Medulla oblongata (tissue), 1 donor: ENCODE results near the gene PARD3B.

ENCODE experiments used
- DNase-seq: peaks from one replicate; pipeline ENCODE4 v3.0.0-alpha.2; 2015; ENCODE audit errors: extremely low spot score

PARD3B gene

DNA sequence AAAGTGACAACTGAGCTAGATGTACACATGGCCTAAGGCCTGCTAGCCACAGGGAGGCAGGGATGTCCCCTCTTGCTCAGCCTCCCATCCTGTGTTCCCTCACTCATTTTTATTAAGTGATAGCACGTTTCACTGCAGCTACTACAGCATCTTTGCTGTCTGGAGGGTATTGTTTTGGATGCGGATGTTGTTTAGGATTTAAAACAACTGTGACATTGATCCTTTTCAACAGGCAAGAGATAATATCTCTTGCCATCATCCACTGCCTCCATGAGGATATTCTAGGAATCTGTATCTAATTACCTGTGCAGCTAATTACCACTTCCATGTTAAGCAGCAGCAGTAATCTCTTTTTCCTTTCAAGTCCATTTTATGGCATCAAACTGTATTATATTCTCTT lies 345.4 kb downstream of the PARD3B start:
- no peak for DNase-seq

DNA sequence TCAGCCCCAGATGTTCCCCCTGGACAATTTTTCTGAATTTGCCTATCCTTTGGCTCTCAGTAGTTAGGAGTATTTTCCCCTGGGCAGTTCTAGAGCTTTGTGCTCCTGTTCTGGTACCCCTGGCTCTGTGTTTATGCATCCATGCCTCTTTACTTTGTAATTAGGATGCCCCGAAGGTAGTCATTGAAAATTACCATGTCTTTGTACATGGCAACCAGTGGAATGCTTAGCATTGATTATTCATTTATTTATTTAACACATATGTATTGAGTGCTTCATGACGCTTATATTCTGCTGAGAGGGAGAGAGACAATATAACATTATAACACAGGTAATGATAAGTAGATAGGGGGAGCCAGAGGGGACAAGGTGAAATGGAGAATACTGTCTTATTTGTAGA lies 346.5 kb downstream of the PARD3B start:
- no peak for DNase-seq

DNA sequence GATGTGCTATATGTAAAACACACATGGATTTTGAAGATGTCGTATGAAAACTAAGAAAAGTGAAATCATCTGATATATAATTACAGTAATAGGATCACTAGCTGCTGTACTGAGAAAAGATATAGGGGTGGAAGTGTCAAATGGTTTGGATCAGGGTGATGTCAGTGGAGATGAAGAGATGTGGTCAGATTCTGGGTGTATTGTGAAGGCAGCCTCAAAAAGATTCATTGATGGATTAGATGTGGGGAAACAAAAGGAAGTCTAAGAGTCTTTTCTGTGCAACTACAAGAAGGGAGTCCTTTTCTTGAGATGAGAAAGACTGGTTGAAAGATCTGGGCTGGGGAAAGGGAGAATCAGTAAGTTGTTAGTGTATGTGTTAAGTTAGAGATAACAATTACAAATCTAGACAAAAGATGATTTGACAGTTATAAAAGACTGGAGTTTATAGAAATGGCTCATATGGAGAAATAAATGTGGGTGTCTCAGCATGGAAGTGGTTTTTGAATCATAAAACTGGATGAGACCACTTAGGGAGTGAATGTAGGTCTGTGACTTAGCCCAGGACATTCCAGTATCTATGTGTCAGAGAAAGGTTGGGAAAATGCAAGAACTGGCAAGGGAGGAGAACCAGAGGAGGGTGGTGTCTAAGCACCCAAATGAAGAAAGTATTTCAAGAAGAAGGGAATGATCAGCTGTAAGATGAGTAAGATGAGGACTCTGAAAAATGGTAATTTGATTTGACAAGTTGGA lies 347.4 kb downstream of the PARD3B start:
- DNase-seq, result no peak

DNA sequence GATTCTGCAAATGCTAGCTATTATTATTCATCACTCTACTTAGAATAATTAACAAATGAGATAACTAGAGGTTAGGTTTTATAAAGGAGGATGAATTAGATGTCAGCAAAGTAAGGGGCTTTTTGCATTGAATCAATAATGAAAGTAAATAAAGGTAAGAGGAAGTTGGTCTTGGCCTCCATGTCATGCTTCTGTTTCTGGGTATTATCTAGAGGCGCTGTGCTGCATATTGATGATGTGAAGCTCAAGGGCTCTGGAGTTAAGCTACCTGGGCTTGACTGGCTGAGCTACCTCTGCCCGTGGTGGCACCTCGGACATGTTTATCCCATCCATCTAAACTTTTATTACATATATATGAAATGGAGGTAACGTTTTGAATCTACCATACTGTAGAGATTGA lies 350.9 kb downstream of the PARD3B start:
- no peak for DNase-seq

DNA sequence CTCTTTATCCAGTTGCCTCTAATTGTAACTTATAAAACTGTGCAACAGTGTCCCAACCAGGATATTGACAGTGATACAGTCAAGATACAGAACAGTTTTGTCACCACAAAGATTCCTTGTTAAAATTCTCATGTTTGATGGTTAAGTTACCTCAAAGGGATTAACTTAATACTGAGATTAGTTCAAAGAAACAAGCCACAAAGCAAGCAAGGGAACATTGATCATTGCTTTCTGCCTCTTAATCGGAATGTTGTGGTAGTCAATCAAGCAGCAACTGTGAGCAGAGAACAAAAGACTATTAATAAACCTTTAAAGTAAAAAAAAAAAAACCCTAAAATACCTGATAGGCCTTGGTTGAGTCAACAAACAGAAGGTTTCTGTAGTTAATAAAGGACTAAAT lies 352.3 kb downstream of the PARD3B start:
- no peak for DNase-seq

DNA sequence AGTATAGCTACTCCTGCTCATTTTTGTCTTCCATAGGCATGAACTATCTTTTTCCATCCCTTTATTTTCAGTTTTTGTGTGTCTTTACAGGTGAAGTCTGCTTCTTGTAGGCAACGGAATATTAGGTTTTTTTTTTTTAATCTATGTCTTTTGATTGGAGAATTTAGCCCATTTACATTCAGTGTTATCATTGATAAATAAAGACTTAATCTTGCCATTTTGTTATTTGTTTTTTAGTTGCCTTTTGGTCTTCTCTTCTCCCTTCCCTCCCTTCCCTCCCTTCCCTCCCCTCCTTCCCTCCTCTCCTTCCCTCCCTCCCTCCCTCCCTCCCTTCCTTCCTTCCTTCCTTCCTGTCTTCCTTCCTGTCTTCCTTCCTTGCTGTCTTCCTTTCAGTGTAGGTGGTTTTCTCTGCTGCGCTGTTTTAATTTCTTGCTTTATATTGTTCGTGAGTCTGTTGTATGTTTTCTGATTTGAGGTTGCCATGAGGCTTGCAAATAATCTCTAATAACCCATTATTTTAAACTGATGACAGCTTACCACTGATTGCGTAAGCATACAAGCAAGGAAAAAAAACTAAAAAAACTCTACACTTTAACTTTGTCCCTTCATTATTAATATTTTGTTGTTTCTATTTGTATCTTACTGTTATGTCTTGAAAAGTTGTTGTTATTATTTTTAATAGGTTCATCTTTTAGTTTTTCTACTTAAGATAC lies 353.8 kb downstream of the PARD3B start:
- no peak for DNase-seq

DNA sequence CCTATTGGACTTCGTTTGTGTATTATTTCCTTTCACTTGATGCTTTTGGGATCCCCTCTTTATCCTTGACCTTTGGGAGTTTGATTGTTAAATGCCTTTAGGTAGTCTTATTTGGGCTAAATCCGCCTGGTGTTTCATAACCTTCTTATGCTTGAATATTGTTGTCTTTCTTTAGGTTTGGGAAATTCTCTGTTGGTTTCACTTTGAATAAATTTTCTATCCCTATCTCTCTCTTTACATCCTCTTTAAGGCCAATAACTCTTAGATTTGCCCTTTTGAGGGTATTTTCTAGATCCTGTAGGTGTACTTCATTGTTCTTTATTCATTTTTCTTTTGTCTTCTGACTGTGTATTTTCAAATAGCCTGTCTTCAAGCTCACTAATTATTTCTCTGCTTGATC lies 354.7 kb downstream of the PARD3B start:
- no peak for DNase-seq

DNA sequence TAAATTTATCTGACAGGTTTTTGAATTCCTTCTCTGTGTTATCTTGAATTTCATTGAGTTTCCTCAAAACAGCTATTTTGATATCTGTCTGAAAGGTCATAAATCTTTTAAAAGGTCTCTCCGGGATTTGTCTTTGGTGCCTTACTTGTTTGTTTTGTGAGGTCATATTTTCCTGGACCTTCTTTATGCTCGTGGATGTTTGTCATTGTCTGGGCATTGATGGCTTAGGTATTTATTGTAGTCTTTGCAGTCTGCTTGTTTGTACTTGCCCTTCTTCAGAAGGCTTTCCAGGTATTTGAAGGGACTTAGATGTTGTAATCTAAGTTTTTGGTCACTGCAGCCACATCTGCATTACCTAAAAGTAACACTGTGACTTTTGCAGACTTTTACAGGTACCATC lies 355.2 kb downstream of the PARD3B start:
- no peak for DNase-seq

DNA sequence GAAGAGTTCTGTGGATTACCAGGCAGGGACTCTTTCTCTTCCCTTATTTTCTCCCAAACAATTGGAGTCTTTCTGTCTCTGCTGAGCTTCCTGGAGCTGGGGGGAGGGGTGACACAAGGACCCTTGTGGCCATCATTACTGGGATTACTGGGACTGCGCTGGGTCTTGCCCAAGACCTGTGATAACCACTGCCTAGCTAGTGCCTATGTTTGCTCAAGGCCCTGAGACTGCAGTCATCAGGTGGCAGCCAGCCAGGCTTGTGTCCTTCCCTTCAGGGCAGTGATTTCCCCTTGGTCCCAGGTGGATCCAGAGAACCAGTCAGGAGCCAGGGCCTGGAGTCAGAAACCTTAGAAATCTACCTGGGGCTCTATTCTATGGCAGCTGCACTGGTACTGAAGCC lies 355.6 kb downstream of the PARD3B start:
- no peak for DNase-seq

DNA sequence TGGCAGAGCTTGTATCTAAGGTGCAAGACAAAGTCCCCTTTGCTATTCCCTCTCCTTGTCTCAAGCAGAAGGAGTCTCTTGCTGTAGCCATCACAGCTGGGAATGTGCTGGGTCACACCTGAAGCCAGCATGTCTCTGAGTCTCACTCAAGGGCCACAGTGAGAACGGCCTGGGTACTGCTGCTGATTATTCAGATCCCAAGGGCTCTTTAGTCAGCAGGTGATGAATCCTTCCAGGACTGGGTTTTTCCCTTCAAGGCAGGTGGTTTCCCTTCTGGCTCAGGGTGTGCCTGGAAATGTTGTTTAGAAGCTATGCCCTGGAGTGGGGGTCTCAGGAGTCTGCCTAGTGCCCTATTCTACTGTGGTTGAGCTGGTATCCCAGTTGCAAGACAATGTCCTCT lies 356.3 kb downstream of the PARD3B start:
- DNase-seq, result no peak

DNA sequence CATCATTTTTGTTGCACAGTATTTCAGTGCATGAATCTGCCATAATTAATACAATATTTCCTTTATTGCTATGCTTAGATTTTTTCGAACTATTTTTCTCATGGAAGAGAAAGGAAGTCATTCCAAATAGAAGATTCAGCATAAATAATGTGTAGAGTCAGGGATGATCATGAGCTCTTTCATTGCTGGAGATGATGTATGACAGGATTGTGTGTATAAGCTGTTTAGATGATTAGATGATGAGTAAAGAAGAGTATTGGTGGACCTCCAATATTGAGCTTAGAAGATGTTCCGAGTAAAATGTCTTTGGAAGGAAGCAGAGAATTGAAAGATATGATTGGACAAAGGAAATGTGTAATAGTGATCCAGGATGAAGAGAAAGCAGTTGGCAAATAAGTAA lies 364.5 kb downstream of the PARD3B start:
- DNase-seq, result no peak

DNA sequence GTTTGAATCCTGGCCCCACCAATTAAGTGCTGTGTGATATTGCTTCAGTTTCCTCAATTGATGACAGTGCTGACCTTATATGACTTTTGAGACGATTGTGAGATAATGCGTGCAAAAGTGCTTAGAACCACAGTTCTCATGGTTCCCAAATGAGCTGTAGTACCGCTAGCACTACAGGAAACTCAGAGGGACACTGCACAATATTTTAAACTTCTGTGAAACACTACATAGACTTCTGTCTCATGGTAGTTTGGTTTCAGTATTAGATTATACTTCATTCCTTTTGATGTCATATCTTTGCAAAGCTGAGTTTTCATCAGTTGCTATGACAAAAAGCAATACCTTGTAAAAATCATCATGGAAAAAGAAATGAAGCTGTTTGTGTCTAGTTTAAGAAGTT lies 368.0 kb downstream of the PARD3B start:
- DNase-seq, result no peak

DNA sequence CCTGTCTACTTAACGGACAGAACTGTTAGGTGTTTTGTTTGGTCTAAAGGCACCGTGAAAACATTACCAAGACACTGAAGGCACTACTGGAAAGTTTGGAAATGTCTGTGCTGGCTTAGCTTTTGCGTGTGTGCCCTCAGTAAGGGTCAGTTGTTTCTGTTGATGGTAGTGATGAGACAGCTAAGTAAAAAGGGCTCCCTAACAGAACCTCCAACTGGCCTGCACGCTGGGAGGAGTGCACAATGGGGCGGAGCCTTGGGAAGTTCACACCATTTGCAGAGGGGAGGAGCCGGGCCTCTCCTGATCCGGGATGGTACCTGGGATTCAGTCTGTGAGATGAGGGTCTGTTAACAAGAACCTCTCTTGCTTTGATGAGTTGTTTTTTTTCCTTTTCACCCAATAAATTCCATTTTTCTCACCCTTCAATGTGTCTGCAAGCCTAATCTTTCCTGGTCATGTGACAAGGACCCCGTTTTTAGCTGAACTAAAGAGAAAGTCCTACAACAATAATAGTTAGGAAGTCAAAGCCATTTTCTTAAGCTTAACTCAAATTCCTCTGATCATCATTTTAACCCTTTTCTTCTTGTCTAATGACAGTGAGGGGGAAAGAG lies 368.7 kb downstream of the PARD3B start:
- DNase-seq, result no peak

DNA sequence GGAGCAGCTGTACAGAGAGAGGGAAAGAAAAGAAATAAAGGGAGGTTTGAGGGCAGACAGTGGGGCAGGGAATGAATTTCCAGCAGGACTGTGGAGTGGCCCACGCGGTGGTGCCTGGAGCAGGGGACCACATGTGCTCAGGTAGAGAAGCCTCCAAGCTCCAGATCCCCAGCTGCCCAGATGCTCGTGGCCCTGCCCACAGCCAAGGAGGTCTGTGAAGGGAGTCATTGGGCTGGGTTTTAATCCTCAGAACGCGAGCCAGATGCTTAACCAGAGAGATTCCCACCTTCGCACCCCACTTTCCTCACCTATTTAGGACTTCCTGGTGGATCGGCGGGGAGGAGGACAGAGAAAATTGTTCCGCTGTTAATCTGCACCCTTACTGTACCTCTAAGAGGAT lies 369.4 kb downstream of the PARD3B start:
- no peak for DNase-seq

DNA sequence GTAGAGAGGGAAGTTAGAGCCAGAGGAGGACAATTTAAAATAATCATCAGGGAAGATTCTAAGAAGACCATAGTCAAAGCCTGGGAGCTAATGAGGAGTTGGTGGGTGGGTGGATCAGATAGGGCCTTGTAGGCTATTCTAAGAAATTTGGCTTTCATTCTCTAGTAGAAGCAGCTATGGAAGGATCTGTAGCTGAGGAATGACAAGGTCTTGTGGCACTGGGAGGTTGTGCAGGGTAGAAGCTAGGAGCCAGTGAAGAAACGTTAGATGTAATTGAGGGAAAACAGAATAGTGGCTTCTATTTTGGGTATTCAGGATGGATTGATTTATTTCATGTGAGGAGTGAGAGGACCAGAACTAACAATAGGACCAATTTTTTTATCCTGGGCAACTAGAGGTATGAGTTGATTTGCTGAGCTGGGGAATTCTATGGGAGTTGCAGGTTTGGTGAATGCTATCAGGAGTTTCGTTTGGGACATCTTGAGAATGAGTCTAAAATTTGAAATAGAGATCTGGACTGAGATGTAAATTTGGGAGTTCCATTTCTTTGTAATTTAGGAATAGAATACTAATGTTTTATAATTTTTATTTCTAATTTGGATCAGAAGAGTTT lies 371.9 kb downstream of the PARD3B start:
- no peak for DNase-seq

DNA sequence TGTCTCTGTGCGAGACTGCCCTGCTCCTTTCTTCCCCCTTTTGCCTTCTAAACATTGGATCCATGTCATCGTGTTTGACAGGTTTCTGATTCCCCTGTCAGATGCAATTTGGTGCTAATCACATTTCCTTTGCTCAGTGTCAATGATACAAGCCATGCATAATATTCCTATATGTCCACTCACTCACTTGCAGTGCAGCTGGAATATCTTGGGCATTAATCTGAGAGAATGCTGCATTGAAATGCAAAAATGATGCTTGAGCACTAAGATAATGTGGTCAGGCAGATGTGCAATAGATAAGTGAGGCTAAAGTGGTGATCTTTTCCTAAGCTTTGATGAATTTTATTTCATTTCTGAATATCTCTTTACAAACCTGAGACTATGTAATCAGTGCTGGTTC lies 375.5 kb downstream of the PARD3B start:
- DNase-seq, result no peak

DNA sequence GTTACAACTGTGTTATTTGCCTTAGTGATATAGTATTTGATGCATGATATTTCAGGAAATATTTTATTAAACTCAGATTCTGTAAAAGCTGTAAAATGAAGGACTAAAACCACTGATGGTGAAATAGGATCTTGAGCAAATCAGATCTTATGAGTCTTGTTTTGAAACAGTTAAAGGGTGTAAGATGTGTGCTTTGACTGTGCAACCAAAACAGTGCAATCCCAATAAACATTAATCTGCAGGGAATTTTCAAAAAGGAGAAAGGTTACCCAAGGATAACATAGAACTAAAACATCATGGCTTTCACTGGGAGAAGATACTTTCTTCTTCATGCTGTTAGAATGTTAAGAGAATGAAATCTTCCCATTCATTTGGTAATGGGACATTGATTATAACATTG lies 378.7 kb downstream of the PARD3B start:
- no peak for DNase-seq

DNA sequence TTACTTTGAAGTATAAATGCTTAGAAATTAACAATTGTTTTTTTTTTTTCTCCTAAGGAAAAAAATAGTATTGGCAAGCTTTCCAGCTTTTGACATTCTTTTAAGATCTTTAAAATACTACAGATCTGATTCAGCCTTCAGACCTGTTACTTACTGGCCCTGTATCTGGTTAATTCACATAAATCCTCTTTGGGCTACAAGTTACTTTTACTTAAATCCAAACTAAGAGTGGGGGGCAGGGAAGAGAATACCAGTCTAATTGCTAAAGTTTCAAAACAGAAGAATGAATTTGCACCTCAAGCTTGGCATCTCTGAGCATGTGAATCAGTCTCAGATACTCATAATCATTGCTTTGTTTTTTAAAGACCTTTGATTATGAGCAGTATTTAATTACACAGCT lies 386.3 kb downstream of the PARD3B start:
- no peak for DNase-seq

DNA sequence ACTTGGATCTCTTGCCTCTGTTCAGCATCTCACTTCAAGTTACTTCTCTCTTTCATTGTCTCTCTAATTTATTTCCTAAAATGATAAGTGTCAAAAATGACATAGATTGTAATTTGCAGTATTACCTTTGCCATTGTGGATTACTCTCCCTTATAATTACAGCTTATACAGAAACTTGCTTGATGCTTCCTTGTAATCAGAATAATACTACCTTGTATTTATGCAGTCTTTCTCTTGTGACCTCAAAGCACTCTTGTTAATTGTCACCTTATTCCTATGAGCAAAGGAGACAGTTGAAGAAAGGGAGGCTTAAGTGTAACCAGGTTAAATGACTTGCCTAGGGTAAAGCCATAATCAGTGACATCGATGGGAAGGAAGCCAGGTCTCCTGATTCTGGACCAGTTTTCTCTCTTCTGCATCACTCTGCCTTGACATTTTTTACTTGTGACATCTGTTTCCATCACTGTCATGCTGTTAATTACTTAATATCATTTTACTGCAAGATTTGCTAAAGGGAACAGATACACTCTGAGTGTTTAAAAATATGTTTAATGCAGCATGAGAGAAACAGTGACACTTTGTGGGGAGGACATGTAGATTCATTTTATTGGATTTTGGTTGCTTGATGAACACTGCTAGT lies 388.6 kb downstream of the PARD3B start:
- no peak for DNase-seq

DNA sequence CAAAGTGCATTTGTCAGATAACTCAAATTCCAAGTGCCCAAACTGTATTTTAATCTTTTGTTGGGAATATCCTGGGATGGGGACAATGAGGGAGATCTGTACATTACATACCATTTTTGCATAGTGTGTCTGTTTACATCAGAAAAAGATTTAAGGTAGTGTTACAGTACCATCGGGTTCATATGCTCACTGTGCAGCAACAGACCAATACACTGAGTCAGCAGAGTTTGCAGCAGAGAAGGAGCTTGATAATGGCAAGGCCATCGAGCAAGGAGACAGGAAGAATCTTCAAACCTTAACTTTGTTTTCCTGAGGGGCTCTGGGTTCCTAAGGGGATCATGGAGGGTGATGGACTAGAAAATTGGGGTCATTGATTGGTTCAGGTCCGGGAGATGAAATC lies 399.7 kb downstream of the PARD3B start:
- DNase-seq, result no peak

DNA sequence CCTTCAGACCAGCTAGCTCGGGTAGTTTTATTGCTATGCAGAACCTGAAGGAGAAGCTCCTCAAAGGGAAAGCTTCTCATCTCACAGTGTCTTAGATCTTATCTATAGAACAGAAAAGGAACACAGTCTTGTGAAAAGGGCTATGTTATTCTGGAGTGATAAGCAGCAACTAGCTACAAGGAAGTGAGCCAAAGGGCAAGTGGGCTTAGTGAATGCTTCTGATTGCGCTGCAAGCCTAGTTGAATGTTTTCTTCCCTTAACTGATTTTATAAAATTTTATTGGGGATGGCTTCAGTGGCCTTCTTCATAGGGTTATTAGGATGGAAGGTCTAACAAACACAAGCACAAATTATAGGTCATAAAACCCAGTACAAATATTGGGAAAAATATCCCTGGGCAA lies 400.1 kb downstream of the PARD3B start:
- no peak for DNase-seq

DNA sequence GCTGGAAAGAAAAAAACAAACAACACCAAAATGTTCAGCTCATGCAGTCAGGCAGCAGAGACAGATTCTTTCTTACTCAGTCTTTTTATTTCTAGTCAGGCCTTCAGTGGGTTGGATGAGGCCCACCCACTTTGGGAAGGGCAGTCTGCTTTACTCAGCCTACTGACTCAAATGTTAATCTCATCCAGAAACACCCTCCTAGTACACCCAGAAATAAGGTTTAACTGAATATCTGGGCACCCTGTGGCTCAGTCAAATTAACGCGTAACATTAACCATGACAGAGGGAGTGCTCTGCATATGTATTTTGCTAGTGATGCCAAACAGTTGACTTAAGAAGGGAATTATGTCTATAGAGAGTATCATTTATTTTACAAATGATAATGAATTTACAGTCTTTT lies 401.6 kb downstream of the PARD3B start:
- DNase-seq, result no peak
